GM20000 (cell line): Measurements from ENCODE around the gene BNC2.
"Not testable (repeated sequence)": the region's sequence is repeated elsewhere in the genome, so short reads cannot be mapped to it uniquely, and the experiment has no call there.

Experiments used
- DNase-seq: peaks from one replicate; pipeline ENCODE4 v3.0.0; 2012; ENCODE audit warnings: low spot score
- CTCF ChIP-seq: IDR thresholded peaks from 2 replicates; pipeline ENCODE4 v1.5.1; 2012; ENCODE audit warnings: mild to moderate bottlenecking, control low read depth; ENCODE audit errors: extremely low read depth, missing control alignments

Gene BNC2

GRCh38 chr9:16899606-16900005 is 29.1 kb upstream of the BNC2 start:
- DNase-seq: no peak
- TF ChIP-seq CTCF: no peak

- no peak for DNase-seq
Measured at GRCh38 chr9:16898464-16898863, 28.0 kb upstream of the BNC2 start.

DNA sequence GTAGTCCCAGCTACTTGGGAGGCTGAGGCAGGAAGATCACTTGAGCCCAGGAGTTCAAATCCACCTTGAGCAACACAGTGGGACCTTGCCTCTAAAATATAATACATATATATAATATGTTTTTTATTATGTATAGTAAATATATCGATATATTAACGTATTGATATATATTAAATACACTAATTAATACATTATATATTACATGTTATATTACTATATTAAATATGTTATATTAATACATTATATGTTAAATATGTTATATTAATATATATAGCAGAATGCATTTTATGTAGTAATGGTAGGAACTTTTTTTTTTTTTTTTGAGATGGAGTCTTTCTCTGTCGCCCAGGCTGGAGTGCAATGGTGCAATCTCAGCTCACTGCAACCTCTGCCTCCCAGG is 18.1 kb upstream of the BNC2 start:
- no peak for DNase-seq
- TF ChIP-seq CTCF: no peak

More at GRCh38 chr9:16898464-16898863, 28.0 kb upstream of the BNC2 start:
- TF ChIP-seq CTCF: no peak

DNA sequence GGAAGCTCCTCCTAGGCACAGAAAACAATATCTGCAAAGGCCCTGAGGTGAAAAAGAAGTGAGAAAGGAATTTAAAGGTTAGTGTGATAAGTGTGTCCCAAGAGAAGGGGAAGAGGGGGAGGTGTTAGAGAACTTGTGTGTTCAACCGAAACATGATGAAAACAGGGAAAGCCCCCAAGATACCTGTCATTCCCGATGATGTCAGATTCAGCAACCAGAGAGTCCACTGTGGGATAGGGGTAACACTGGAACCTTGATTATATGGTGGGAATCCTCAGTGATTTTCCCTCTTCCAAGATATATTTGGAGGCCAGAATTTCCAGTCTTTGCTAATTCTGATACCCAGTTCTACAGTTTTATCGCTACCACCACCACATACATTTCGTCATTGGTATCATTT is 15.5 kb upstream of the BNC2 start:
- TF ChIP-seq CTCF: no peak
- DNase-seq: no peak

GRCh38 chr9:16884952-16885513 is 14.6 kb upstream of the BNC2 start:
- no peak for DNase-seq

DNA sequence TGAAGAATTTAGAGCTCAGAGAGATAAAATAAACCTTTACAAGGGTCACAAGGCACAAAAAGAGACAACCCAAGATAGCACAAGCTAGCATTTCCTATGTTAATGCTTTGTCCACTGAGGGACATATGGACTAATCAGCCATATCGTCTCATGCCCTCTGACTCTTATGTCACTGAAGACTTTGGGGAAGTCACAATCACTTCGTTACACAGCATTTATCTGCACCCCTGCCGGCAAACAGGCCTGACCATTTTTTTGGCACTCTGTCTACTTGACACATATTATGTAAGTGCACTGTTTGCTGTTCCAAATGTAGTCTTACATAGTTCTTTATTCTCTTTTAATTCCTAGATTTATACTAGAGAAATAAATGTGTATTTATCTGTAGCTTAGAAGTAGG is 13.9 kb upstream of the BNC2 start:
- DNase-seq: no peak
- no peak for TF ChIP-seq CTCF

More at GRCh38 chr9:16884952-16885513, 14.6 kb upstream of the BNC2 start:
- TF ChIP-seq CTCF: no peak

- no peak for DNase-seq
- no peak for TF ChIP-seq CTCF
Measured at GRCh38 chr9:16883586-16883985, 13.1 kb upstream of the BNC2 start.

DNA sequence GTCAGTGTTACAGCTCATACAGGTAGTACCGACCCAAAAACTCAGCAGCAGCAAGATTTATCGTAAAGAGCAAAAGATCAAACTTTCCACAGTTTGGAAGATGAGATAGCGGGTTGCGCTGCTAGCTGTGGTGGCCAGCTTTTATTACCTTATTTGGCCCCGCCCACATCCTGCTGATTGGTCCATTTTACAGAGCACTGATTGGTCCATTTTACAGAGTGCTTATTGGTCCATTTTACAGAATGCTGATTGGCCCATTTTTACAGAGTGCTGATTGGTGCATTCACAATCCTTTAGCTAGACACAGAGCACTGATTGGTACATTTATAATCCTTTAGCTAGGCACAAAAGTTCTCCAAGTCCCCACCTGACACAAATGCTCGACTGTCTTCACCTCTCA is 12.0 kb upstream of the BNC2 start:
- DNase-seq: not testable (repeated sequence)
